ENCODE data around the gene SBF2. TPM values are rescaled to one million over a fixed set of nuclear protein-coding genes. Genes with fewer than 3 reads are reported as not detected.

SBF2 gene
- total and polyA plus RNA-seq, 9 of the 15 experiments (the other 6 are each of a cell fraction or from before 2014, with no cell fraction given) = 0.80 to 9.5 (median 5.0) TPM

- H3K4me3 ChIP-seq = no peak overlapping the region
- H3K4me2 ChIP-seq (ENCODE audit: insufficient read depth, low read length) = no peak overlapping the region
- H3K36me3 ChIP-seq (ENCODE audit: control insufficient read depth, insufficient read depth, low read length) = no peaks in the 10 kb centered on the region
- no peak overlapping the region for H2AFZ ChIP-seq (ENCODE audit: low read depth, low read length)
- ATAC-seq (no peak), FAIRE-seq (no peak), DNase-seq (ENCODE audit: extremely low read depth in 1 of 4, low spot score in 3 of 4) (no peak)
- ChIA-PET CTCF (ENCODE audit: low intra/inter-chr PET ratio) (no interaction called here), POLR2A (interaction anchor here (0.6 kb wide), 1 partner anchor 9 kb away, joined by 3 read pairs; no protein-coding TSS in a partner anchor)
- in situ Hi-C loops (cut with MboI) (no loop called here), intact Hi-C loops (cut with micrococcal nuclease) (no loop called here)
- TF ChIP-seq E2F1 (CRISPR knock-in tag; IDR thresholded peaks at IDR 0.05) (no peak), ZNF311 (CRISPR knock-in tag; IDR thresholded peaks at IDR 0.05) (no peak), ZNF212 (CRISPR knock-in tag; IDR thresholded peaks at IDR 0.05) (no peak), NR1H2 (CRISPR knock-in tag; IDR thresholded peaks at IDR 0.05) (no peak), ARNT (IDR thresholded peaks at IDR 0.05) (no peak), MAFF (IDR thresholded peaks at IDR 0.05; ENCODE audit: low read length) (no peak), CAMTA2 (CRISPR knock-in tag; conservative IDR thresholded peaks at IDR 0.05) (no peak), HOXB6 (CRISPR knock-in tag; IDR thresholded peaks at IDR 0.05; ENCODE audit: borderline replicate concordance) (no peak), RBM25 (IDR thresholded peaks at IDR 0.05; ENCODE audit: low read depth, low read length, severe bottlenecking) (no peak), TEAD1 (CRISPR knock-in tag; IDR thresholded peaks at IDR 0.05) (no peak)
- TF ChIP-seq, protein P1, sequence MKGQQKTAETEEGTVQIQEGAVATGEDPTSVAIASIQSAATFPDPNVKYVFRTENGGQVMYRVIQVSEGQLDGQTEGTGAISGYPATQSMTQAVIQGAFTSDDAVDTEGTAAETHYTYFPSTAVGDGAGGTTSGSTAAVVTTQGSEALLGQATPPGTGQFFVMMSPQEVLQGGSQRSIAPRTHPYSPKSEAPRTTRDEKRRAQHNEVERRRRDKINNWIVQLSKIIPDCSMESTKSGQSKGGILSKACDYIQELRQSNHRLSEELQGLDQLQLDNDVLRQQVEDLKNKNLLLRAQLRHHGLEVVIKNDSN (CRISPR knock-in tag; IDR thresholded peaks at IDR 0.05) = no peak
- H3K79me2 ChIP-seq (ENCODE audit: control insufficient read depth, insufficient read depth, low read length) = no peaks in the 10 kb centered on the region
- H3K27me3 ChIP-seq (ENCODE audit: control insufficient read depth in 2 of 2, insufficient read depth in 2 of 2, low read length in 2 of 2) = no peaks in the 10 kb centered on the region
- H4K20me1 ChIP-seq (replicated peaks; ENCODE audit: control insufficient read depth, insufficient read depth, low read length) = no peaks in the 10 kb centered on the region
- no peak overlapping the region for H3K9ac ChIP-seq (ENCODE audit: insufficient read depth in 1 of 2, low read depth in 2 of 2, low read length in 2 of 2)
- H3K4me1 ChIP-seq (replicated peaks in 1 of 2; ENCODE audit: control insufficient read depth in 2 of 2, insufficient read depth in 2 of 2, low read length in 2 of 2) = no peaks in the 10 kb centered on the region
- no peaks in the 10 kb centered on the region for H3K9me1 ChIP-seq (ENCODE audit: control insufficient read depth, insufficient read depth, low read length)
- H3K9me3 ChIP-seq (replicated peaks; ENCODE audit: control insufficient read depth, insufficient read depth, low read depth, low read length) = no peaks in the 10 kb centered on the region
- no TSS peak for BruUV-seq (replicated peaks)
- no peak overlapping the region for H3K27ac ChIP-seq (ENCODE audit: extremely low read depth, low read depth, low read length)
Measured at GRCh38 chr11:9814108-9814507, 479.9 kb downstream of the SBF2 start.
